HG03460 (cell line): Measurements from ENCODE around the gene SLC2A9.
"Not testable (repeated sequence)": the region's sequence is repeated elsewhere in the genome, so short reads cannot be mapped to it uniquely, and the experiment has no call there.

Experiments
- ATAC-seq: cut with Tn5 transposase; IDR thresholded peaks from one replicate; pipeline ENCODE4 v1.9.1; 2021; ENCODE audit not compliant: unreplicated experiment

Gene SLC2A9

GRCh38 chr4:9932771-9933170, 88.5 kb downstream of the SLC2A9 start:
- no peak for ATAC-seq

- no peak for ATAC-seq
These were observed 90.2 kb downstream of the SLC2A9 start for GRCh38 chr4:9931146-9931545.

DNA sequence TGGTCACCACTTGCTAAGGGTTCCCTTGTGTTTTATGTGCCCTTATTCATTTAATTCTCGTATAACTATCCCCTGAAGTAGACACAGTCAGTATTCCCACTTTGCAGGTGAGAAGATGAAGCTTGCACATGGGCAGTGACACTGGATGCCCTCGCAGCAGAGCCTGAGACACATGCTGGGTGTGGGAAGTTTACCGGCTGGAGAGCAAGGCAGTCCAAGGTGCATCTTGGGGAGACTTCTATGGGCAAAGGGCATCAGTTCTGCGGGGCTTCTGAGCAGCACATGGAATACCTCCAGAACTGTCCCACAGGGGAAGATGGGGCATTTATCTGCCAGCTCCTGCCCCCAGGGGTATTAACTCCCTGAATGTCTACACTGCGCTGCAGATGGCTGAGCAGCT, 92.2 kb downstream of the SLC2A9 start:
- ATAC-seq: no peak

- no peak for ATAC-seq
These were observed 93.8 kb downstream of the SLC2A9 start for GRCh38 chr4:9927341-9928007.

GRCh38 chr4:9926586-9926985, 94.7 kb downstream of the SLC2A9 start:
- ATAC-seq: no peak

DNA sequence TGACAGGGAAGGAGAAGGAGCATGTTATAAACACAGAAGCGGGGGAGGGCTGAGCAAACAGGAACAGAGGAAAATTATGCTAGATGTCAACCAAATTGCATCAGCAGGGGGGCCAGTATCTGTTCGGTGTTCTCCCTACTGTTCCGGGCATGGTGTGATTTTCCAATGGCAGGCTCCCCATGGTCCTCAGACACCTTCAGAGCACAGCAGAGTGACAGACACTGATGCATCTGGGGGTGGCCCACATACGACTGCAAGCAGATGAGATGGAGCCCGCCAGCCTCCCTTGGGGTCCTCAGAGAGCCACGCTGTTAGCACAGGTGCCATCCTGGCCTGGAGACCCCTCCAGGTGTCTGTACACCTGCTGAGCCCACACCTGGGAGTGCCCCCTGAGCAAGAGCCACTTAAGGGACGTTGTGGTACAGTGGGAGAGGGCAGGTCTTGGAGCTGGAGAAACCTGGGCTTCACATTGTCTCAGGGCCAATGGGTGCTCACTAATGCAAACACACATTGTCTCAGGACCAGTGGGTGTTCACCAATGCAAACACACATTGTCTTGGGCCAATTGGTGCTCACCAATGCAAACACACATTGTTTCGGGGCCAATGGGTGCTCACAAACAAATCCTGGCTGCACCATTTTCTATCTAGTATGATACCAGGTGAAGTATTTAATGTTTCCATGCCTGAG, 95.4 kb downstream of the SLC2A9 start:
- no peak for ATAC-seq

- no peak for ATAC-seq
These were observed 96.5 kb downstream of the SLC2A9 start for GRCh38 chr4:9924750-9925149.

DNA sequence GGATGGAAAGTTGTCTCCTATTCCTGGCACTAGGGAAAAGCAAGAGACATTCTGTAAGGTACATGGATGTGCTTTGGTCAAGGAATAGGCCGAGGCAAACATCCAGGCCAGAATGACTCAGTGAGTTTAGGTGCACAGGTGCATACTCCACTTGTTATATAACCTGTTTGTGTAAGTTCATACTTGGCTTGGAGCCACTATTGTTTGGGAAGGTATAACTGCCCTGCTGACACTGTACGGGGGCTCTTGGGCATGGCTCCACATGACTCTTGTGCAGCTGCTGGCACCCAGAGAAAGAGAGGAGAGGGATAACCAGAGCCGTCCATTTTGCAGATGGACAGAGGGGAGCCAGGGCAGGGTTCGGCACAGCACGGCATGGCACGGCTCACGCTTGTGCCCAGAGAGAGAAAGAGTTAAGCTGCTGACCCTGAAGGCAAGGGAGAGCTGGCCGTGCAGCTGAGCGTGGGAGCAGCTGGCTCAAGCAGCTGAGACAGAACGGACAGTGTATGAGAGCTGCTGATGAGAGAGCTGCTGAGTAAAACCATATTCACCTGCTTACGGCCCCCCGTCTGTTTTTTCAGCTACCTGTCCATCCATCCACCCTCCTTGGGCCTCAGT, 98.0 kb downstream of the SLC2A9 start:
- ATAC-seq: no peak

DNA sequence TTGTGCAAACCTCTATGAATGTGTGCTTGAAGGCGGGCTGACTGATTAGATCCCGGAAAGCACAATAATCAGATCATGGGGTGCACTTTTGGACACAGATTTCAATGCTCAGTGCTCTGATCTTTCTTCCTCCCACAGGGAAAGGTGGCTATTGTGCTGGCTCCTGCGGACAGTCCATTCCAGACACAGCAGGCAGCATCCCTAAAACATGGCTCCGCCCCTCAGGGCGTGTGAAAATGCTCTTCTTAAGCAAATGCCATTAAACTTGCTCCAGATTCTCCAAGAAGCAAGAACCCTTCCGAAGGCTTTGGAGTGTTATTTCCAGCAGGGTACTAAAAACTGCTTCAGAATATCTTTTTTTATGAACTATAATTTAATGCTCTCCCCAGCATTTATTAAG, 100.0 kb downstream of the SLC2A9 start:
- no peak for ATAC-seq

GRCh38 chr4:9920029-9920428, 101.3 kb downstream of the SLC2A9 start:
- no peak for ATAC-seq

GRCh38 chr4:9919047-9919446, 102.2 kb downstream of the SLC2A9 start:
- ATAC-seq: no peak

- ATAC-seq: no peak
These were observed 102.8 kb downstream of the SLC2A9 start for GRCh38 chr4:9918484-9918883.

- no peak for ATAC-seq
These were observed 104.4 kb downstream of the SLC2A9 start for GRCh38 chr4:9916937-9917336.

GRCh38 chr4:9916346-9916745, 105.0 kb downstream of the SLC2A9 start:
- no peak for ATAC-seq

DNA sequence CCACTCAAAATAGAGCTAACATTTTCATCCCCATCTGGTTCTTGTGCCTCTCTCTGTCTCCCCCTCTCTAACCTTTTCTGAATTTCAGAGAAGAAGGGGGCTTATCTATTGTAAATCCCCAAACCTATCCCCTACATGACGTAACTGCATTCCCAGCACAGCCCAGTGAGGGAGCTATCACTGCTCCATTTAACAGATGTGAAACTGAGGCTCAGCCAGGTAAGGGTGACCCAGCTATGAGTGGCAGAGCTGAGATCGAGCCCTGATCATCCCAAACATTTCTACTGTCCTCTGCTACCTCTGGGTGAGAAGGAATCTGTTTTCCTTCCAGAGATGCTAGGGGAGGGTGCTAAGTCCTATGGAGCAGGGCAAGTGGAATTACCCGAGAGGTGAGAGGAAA, 107.5 kb downstream of the SLC2A9 start:
- ATAC-seq: no peak

- ATAC-seq: no peak
These were observed 114.3 kb downstream of the SLC2A9 start for GRCh38 chr4:9906996-9907395.

DNA sequence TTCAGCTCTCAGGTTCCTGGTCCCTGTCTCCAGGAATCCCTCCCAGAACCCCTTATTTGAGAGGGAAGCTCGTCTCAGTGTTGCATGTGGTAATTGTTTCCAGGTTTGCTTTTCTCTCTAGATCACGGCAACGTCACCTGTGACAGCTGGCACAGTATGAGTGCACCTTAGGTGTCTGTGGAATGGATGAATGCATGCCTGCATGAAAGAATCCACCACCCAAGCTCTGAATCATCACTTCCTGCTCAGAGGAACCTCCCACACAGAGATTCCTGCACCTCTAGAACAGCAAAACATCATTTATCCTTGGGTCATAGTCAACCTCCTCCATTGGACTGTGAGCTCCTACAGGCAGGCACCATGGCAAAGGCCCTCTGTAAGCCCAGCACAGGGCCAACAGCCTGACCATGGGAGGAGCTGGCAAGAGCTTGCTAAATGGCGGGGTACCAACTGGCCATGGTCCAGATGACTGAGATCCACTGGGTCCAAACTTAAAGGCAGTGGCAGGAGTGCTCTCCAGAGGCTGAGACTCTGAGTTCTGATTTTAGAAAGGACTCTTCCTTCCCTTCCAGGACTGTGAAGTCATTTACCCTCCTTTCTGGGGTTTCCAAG, 116.2 kb downstream of the SLC2A9 start:
- no peak for ATAC-seq

DNA sequence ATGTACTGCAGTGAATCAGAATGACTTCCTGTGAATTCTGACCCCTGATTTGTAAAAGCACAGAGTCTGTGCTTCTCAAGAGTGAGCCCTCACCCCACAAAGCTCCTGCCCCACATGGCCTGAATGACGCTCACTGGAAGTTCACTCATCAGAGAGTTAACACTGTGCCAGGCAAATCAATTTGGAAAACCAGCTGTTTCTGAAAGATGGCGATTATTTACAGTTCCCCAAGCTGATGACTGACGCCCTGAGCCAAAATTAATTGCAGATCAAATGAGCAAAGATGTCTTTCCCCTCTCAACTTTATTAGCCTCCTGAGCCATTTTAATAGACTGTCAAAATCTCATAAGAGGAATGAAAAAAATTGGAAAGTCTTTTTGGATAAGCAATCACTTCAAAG, 118.0 kb downstream of the SLC2A9 start:
- no peak for ATAC-seq

GRCh38 chr4:9901257-9901656, 120.0 kb downstream of the SLC2A9 start:
- no peak for ATAC-seq

- not testable (repeated sequence) for ATAC-seq
These were observed 120.7 kb downstream of the SLC2A9 start for GRCh38 chr4:9900633-9901032.

DNA sequence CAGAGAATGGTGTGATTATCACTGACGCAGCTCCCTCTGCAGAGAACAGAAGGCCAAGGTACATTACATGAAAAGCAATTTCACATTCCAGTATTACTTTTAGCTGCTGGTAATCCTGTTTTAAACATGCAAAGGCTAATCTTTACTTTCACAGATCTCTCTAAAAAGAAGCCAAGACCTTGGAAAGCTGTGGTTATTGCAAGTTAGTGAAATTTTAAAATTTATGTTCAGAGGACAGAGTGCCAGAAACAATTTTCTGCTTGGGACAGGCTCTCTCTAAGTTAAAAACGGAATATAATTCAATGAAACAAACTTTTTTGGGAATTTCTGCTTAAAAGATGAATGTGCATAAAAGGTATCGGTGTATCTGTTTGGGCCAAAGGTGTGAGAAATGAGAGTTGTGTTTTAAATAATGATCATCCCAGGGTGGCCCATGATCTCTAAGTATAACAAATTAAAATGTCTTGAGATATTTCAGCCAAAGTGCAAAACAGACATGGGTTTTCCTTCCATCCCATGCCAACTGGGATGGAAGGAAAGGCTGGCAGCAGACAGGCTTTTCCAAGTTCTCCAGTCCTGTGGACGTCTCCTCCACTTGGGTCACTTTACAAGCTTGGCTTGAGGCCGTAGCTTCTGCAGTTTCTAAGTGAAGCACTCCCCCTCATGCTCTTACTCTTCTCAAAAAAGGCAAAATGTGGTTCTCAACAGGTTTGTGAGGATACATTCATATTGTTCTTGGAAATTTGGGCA, 121.8 kb downstream of the SLC2A9 start:
- ATAC-seq: no peak
